ENCODE results near the gene MAP2K5. TPM values are rescaled to one million over a fixed set of nuclear protein-coding genes. Genes with fewer than 3 reads are reported as not detected.

MAP2K5 gene
- total RNA-seq, 1 donor from 2014 or later: 1.1 TPM

GRCh38 chr15:67820122-67820991, 277.9 kb downstream of the MAP2K5 start:
- H3K4me1 ChIP-seq: peaks cover 0 to 4% of the 10 kb centered on the region in 2 donors

DNA sequence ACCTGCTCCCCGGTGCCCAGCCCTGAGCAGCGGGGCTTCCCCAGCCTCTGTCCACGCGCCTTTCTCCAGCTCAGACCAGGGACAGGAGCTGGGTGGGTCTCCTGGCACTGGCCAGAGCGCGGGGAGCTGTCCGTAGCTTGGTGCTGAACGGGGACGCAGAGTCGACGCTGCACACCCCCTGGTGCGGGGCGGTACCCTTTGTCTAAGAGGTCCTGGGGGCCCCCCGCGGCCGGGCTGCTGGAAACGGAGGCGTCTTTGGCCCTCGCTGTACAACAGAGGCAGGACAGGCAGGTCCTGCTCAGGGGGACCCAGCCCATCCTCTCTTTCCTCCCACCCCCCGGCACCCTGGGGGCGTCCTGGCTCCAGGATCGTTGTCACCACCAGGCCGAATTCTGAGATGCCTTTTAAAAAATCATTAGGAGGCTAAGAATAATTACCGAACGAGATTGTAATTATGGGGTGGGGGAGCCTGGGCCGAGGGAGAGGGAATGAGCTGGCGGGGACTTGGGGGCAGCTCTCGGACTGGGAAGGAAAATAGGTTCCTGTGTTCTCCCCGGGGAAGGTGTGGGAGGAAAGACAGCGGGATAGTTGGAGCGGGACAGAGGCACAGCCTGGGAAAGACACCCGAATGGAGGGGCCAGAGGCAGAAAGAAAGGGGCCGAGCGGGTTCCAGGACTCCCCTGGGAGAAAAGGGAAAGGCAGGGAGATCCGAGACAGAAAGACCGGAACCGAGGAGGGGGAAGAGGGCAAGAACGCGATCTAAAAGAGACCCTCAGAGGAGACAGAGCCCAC, 278.7 kb downstream of the MAP2K5 start:
- Histone ChIP-seq H3K4me3 (no peak overlapping the region), H3K27ac (no peak overlapping the region), H3K4me1 (peaks cover 0 to 9% of the 10 kb centered on the region in 2 donors), H3K27me3 (peaks cover 39% of the 10 kb centered on the region), H3K36me3 (no peaks in the 10 kb centered on the region), H3K9me3 (no peaks in the 10 kb centered on the region)
- no peak for DNase-seq (ENCODE audit: low spot score in 2 of 2)
- TF ChIP-seq, protein P1, sequence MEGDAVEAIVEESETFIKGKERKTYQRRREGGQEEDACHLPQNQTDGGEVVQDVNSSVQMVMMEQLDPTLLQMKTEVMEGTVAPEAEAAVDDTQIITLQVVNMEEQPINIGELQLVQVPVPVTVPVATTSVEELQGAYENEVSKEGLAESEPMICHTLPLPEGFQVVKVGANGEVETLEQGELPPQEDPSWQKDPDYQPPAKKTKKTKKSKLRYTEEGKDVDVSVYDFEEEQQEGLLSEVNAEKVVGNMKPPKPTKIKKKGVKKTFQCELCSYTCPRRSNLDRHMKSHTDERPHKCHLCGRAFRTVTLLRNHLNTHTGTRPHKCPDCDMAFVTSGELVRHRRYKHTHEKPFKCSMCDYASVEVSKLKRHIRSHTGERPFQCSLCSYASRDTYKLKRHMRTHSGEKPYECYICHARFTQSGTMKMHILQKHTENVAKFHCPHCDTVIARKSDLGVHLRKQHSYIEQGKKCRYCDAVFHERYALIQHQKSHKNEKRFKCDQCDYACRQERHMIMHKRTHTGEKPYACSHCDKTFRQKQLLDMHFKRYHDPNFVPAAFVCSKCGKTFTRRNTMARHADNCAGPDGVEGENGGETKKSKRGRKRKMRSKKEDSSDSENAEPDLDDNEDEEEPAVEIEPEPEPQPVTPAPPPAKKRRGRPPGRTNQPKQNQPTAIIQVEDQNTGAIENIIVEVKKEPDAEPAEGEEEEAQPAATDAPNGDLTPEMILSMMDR (IDR thresholded peaks at IDR 0.05): no peak
- intact Hi-C loops (cut with DNase I): no loop called here

More at GRCh38 chr15:67820122-67820991, 277.9 kb downstream of the MAP2K5 start:
- Histone ChIP-seq H3K9me3 (peaks cover 0 to 5% of the 10 kb centered on the region in 2 donors), H3K27ac (no peak overlapping the region), H3K27me3 (peaks cover 37% of the 10 kb centered on the region), H3K4me3 (no peak overlapping the region), H3K36me3 (no peaks in the 10 kb centered on the region)
- intact Hi-C loops (cut with DNase I): no loop called here
- TF ChIP-seq, protein P1 (IDR thresholded peaks at IDR 0.05): no peak
- DNase-seq (ENCODE audit: low spot score in 2 of 2): no peak

- intact Hi-C loops (cut with DNase I): no loop called here
- no peak for DNase-seq (ENCODE audit: low spot score in 2 of 2)
- Histone ChIP-seq H3K9me3 (no peaks in the 10 kb centered on the region), H3K27me3 (peaks cover 46% of the 10 kb centered on the region), H3K4me1 (peaks cover 0 to 13% of the 10 kb centered on the region in 2 donors), H3K4me3 (no peak overlapping the region), H3K27ac (no peak overlapping the region), H3K36me3 (no peaks in the 10 kb centered on the region)
- TF ChIP-seq, protein P1 (IDR thresholded peaks at IDR 0.05): no peak
Observed at GRCh38 chr15:67821784-67822440, 279.4 kb downstream of the MAP2K5 start.

- peaks cover 54% of the 10 kb centered on the region for H3K27me3 ChIP-seq
Observed at GRCh38 chr15:67822537-67823313, 280.2 kb downstream of the MAP2K5 start.

More at GRCh38 chr15:67822537-67823313, 280.2 kb downstream of the MAP2K5 start:
- Histone ChIP-seq H3K4me3 (no peak overlapping the region), H3K4me1 (peaks cover 0 to 19% of the 10 kb centered on the region in 2 donors), H3K9me3 (no peaks in the 10 kb centered on the region), H3K36me3 (no peaks in the 10 kb centered on the region), H3K27ac (no peak overlapping the region)
- intact Hi-C loops (cut with DNase I): no loop called here
- no peak for DNase-seq (ENCODE audit: low spot score in 2 of 2)
- TF ChIP-seq, protein P1 (IDR thresholded peaks at IDR 0.05): no peak

Measured in ascending aorta (tissue), 2 donors.